GM18502 (cell line): ENCODE data around the gene ATF7.
"Not testable (repeated sequence)": the region's sequence is repeated elsewhere in the genome, so short reads cannot be mapped to it uniquely, and the experiment has no call there.

Source experiments
- ATAC-seq: cut with Tn5 transposase; IDR thresholded peaks from one replicate; pipeline ENCODE4 v1.9.1; 2021; ENCODE audit warnings: mild to moderate bottlenecking; ENCODE audit not compliant: unreplicated experiment, poor library complexity

ATF7 gene

GRCh38 chr12:53631721-53632120, 5.5 kb upstream of the ATF7 start:
- ATAC-seq, result no peak

DNA sequence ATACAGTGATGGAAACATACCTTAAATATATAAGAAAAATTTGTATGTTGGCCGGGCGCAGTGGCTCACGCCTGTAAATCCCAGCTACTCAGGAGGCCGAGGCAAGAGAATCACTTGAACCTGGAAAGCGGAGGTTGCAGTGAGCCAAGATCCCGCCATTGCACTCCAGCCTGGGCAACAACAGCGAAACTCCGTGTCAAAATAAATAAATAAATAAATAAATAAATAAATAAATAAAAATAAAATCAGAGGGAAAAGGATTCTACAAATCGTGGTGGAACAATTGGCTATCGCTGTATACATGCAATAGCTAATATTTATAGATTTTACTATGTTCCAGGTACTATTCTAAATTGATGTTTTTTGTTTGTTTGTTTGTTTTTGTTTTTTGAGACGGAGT, 1.7 kb upstream of the ATF7 start:
- no peak for ATAC-seq

DNA sequence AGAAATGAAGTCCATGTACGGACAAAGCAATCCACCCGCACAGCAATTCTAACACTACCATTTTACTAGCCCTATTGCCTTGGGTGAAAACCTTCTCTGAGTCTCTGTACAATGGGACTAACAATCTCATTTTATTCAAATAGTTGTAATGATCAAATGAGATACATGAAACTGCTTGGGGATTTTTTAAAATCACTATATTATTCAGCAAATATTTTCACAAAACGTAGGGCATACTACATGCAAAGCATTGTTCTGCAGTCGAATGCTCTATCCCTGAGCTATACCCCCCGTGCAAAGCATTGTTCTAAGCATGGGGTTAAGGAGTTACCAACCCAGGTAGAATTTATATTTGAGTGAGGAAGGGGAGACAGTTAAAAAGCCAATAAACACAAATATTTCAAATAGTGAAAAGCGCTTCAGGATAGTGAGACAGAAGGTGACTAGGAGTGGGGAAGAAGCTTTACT, 554 bp upstream of the ATF7 start:
- ATAC-seq, result peak; percentile 12

- ATAC-seq, result no peak
Observed at GRCh38 chr12:53625373-53625945, 723 bp downstream of the ATF7 start.

DNA sequence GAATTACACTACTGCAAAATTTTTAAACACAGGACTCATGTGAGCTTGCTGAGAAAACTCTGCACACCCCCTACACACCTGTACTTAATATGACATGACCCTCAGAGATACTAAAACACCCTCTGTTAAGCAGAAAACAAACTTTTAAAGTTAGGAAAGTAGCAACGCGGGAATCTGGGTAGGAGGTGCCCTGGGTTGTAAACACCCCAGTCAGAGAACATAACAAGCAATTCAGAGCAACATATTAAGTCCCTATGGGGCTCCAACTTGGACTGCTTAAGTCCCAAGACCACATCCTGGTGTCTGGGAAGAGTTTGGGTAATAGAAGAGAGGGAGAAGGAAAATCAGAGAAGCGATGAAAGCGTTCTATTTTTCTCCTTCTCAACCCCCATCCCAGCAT, 1.2 kb downstream of the ATF7 start:
- ATAC-seq, result no peak

GRCh38 chr12:53624458-53624857, 1.7 kb downstream of the ATF7 start:
- ATAC-seq, result no peak

- no peak for ATAC-seq
Observed at GRCh38 chr12:53623548-53624385, 2.4 kb downstream of the ATF7 start.

GRCh38 chr12:53622724-53623123, 3.5 kb downstream of the ATF7 start:
- ATAC-seq, result no peak

- ATAC-seq, result no peak
Observed at GRCh38 chr12:53618275-53618674, 7.9 kb downstream of the ATF7 start.

GRCh38 chr12:53617700-53618099, 8.5 kb downstream of the ATF7 start:
- ATAC-seq, result no peak

GRCh38 chr12:53616950-53617349, 9.2 kb downstream of the ATF7 start:
- ATAC-seq, result no peak

- no peak for ATAC-seq
Observed at GRCh38 chr12:53613821-53614220, 12.4 kb downstream of the ATF7 start.

DNA sequence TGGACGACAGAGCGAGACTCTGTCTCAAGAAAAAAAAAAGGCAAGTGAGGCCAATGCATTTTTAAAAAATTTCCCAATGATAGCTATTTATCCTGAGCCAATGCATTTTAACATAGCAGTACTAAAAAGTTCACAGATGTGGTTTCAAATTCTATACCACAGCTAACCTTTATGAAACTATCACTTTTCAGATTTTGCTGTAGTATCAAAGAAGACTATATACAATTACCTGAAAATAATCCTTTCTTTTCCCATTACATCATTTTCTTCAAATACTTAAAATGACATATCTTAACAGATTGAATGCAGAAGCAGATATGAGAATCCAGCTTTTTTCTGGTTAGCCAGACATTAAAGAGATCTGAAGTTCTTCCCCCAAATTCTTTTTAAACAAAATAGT, 13.2 kb downstream of the ATF7 start:
- ATAC-seq, result no peak

DNA sequence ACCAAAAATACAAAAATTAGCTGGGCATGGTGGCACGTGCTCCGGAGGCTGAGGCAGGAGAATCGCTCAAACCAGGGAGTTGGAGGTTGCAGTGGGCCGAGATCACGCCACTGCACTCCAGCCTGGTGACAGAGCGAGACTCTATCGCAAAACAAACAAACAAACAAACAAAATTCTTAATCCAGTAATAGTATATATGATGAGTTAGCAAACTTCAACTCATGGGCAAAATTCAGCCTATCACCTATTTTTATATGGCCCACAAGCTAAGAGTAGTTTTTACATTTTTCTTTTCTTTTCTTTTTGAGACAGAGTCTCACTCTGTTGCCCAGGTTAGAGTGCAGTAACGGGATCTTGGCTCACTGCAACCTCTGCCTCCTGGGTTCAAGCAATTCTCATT, 14.9 kb downstream of the ATF7 start:
- ATAC-seq, result no peak

- not testable (repeated sequence) for ATAC-seq
Observed at GRCh38 chr12:53606688-53607087, 19.5 kb downstream of the ATF7 start.

DNA sequence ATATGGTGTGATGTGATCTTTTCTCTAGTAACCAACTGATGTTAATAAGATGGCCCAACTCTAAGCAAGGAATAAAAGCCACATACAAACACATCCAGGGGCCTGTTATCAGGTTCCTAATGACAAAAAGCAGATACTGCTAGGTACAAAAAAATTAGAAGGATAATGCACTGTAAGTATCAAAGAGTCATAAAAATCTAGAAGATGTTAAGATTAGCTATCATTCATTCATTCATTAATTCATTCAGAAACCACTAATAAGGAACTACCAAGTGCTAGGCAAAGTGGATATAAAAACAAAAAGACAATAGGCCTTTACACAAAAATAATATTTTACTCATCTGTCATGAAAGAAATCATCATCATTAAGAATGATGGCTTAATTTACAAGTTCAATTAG, 21.6 kb downstream of the ATF7 start:
- ATAC-seq, result no peak

GRCh38 chr12:53603804-53604203, 22.4 kb downstream of the ATF7 start:
- no peak for ATAC-seq

GRCh38 chr12:53603196-53603595, 23.0 kb downstream of the ATF7 start:
- ATAC-seq, result no peak

DNA sequence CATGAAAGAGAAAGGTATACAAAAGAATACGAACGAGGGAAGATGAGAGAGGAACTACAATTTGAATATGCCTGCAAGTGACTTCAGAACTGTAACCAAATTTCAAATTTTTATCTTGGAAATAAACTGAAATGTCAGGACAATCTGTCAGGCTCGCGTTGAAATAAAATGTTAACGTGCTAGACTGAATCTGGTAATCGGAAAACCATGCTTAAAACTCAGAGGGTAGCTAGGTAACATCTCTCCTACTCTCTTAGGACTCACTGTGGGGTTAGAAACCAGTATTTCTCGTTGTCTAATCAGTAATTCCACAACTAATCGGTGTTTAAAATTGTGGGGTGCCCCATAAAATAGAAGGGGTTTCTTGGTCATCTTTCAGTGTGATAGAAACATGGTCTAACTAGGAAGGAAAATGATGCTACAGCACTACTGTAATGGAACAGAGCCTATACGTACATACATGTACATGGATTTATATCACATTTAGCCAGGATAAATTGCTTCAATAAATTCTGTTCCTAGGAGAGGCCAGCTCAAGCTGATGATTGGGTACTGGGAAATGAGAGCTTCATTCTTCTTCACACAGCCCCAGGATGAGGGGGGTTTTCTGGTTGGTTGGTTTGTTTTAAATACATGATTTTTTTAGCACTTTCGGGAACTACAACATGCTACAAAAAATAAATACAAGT, 23.9 kb downstream of the ATF7 start:
- ATAC-seq, result no peak

DNA sequence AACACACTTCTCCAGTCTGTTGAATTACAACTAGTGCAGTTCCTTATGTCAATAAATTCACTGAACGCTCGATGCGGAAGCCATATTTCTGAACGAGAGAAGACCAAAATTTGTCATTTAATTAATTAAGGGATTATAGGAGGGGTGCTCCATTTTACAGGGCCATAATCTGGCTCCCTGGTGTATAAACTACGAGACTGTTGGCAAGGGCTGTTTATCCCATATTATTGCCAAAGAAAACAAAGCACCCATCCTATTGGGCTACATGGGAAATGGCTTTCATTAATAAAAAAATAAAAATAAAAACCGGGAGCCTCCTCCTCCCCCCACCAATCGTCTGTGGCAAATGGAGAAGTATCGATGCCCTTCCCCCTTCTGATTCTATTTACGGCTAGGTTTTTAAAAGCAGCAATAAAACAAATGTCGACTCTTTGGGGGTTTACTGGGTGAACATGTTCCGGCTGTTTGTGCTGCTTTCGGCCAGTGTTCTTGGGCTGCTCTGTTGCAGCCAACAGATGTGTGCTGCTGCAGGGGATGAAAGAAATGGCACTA, 24.8 kb downstream of the ATF7 start:
- ATAC-seq, result no peak
